ENCODE results near the gene NSD1. TPM values are rescaled to one million over a fixed set of nuclear protein-coding genes. Genes with fewer than 3 reads are reported as not detected.

NSD1 gene
- total RNA-seq, 1 donor from 2014 or later, result 32.4 TPM

- H3K4me3 ChIP-seq (ENCODE audit: low read depth, low read length), result no peak overlapping the region
- FAIRE-seq, result no peak
- TF ChIP-seq, protein P1, sequence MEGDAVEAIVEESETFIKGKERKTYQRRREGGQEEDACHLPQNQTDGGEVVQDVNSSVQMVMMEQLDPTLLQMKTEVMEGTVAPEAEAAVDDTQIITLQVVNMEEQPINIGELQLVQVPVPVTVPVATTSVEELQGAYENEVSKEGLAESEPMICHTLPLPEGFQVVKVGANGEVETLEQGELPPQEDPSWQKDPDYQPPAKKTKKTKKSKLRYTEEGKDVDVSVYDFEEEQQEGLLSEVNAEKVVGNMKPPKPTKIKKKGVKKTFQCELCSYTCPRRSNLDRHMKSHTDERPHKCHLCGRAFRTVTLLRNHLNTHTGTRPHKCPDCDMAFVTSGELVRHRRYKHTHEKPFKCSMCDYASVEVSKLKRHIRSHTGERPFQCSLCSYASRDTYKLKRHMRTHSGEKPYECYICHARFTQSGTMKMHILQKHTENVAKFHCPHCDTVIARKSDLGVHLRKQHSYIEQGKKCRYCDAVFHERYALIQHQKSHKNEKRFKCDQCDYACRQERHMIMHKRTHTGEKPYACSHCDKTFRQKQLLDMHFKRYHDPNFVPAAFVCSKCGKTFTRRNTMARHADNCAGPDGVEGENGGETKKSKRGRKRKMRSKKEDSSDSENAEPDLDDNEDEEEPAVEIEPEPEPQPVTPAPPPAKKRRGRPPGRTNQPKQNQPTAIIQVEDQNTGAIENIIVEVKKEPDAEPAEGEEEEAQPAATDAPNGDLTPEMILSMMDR (IDR thresholded peaks at IDR 0.05; ENCODE audit: insufficient read depth, low read length, severe bottlenecking), result no peak
- H3K36me3 ChIP-seq (ENCODE audit: control insufficient read depth, insufficient read depth, low read length), result no peaks in the 10 kb centered on the region
- no peaks in the 10 kb centered on the region for H3K27me3 ChIP-seq (ENCODE audit: control insufficient read depth, insufficient read depth, low read length)
- DNase-seq (ENCODE audit: low read depth), result no peak
Measured at GRCh38 chr5:177222269-177222668, 88.7 kb downstream of the NSD1 start.

DNA sequence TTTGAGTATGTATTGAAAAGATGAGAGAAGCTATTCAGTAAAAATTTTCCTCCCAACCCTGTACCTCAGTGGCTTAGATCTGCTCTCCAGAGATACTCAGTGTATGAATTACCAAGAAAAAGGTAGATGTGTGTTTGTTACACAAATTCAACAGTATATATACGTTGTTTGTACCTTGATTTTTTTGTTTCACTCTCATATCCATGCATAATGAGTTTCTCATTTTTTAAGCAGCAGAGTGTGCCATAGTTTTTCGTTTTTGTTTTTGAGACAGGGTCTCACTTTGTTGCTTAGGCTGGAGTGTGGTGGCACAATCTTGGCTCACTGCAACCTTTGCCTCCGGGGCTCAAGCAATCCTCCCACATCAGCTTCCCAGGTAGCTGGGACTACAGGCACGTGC lies 92.2 kb downstream of the NSD1 start:
- no peak for DNase-seq (ENCODE audit: low read depth)

GRCh38 chr5:177226860-177227259 lies 93.3 kb downstream of the NSD1 start:
- TF ChIP-seq, protein P1 (IDR thresholded peaks at IDR 0.05; ENCODE audit: insufficient read depth, low read length, severe bottlenecking), result no peak
- FAIRE-seq, result no peak
- no peak for DNase-seq (ENCODE audit: low read depth)
- Histone ChIP-seq H3K4me3 (ENCODE audit: low read depth, low read length) (no peak overlapping the region), H3K36me3 (ENCODE audit: control insufficient read depth, insufficient read depth, low read length) (peaks cover 1% of the 10 kb centered on the region), H3K27me3 (ENCODE audit: control insufficient read depth, insufficient read depth, low read length) (no peaks in the 10 kb centered on the region)

More for the DNA sequence above, 92.2 kb downstream of the NSD1 start:
- no peak for FAIRE-seq
- no peaks in the 10 kb centered on the region for H3K36me3 ChIP-seq (ENCODE audit: control insufficient read depth, insufficient read depth, low read length)
- H3K4me3 ChIP-seq (ENCODE audit: low read depth, low read length), result no peak overlapping the region
- H3K27me3 ChIP-seq (ENCODE audit: control insufficient read depth, insufficient read depth, low read length), result no peaks in the 10 kb centered on the region
- TF ChIP-seq, protein P1 (IDR thresholded peaks at IDR 0.05; ENCODE audit: insufficient read depth, low read length, severe bottlenecking), result no peak

- Histone ChIP-seq H3K36me3 (ENCODE audit: control insufficient read depth, insufficient read depth, low read length) (peaks cover 2% of the 10 kb centered on the region), H3K27me3 (ENCODE audit: control insufficient read depth, insufficient read depth, low read length) (no peaks in the 10 kb centered on the region), H3K4me3 (ENCODE audit: low read depth, low read length) (no peak overlapping the region)
- TF ChIP-seq, protein P1 (IDR thresholded peaks at IDR 0.05; ENCODE audit: insufficient read depth, low read length, severe bottlenecking), result no peak
- no peak for FAIRE-seq
- DNase-seq (ENCODE audit: low read depth), result no peak
Measured at GRCh38 chr5:177228751-177229150, 95.2 kb downstream of the NSD1 start.

- no peak for DNase-seq (ENCODE audit: low read depth)
- no peak for FAIRE-seq
- H3K36me3 ChIP-seq (ENCODE audit: control insufficient read depth, insufficient read depth, low read length), result peaks cover 2% of the 10 kb centered on the region
- H3K27me3 ChIP-seq (ENCODE audit: control insufficient read depth, insufficient read depth, low read length), result no peaks in the 10 kb centered on the region
- H3K4me3 ChIP-seq (ENCODE audit: low read depth, low read length), result no peak overlapping the region
- TF ChIP-seq, protein P1 (IDR thresholded peaks at IDR 0.05; ENCODE audit: insufficient read depth, low read length, severe bottlenecking), result no peak
Measured at GRCh38 chr5:177230660-177231059, 97.1 kb downstream of the NSD1 start.

GRCh38 chr5:177231479-177232250 lies 98.1 kb downstream of the NSD1 start:
- DNase-seq (ENCODE audit: low read depth) (no peak), FAIRE-seq (no peak)
- Histone ChIP-seq H3K36me3 (ENCODE audit: control insufficient read depth, insufficient read depth, low read length) (peaks cover 2% of the 10 kb centered on the region), H3K4me3 (ENCODE audit: low read depth, low read length) (no peak overlapping the region), H3K27me3 (ENCODE audit: control insufficient read depth, insufficient read depth, low read length) (no peaks in the 10 kb centered on the region)
- TF ChIP-seq, protein P1 (IDR thresholded peaks at IDR 0.05; ENCODE audit: insufficient read depth, low read length, severe bottlenecking), result no peak
